AG04450 (cell line): Measurements from ENCODE around the gene IL20RB. TPM values are rescaled to one million over a fixed set of nuclear protein-coding genes. Genes with fewer than 3 reads are reported as not detected.
A peak's percentile ranks its signal among the peaks of the same experiment; 100 is the strongest.
"Not testable (repeated sequence)": the region's sequence is repeated elsewhere in the genome, so short reads cannot be mapped to it uniquely, and the experiment has no call there.

ENCODE experiments used
- CTCF ChIA-PET: fragments of 300-600, 350-600 bp; formaldehyde crosslinking; extraction: SDS; loops from one replicate; lab custom pipeline; 2022; ENCODE audit warnings: antibody characterized with exemption, inconsistent platforms; lab: Charles Lee
- POLR2A ChIA-PET: fragments of 350-600 bp; formaldehyde crosslinking; extraction: SDS; loops from one replicate; lab custom pipeline; 2021; ENCODE audit warnings: antibody characterized with exemption, inconsistent platforms; lab: Yijun Ruan, JAX
- DNase-seq: peaks from one replicate; pipeline ENCODE4 v3.0.0-alpha.2; 2011; ENCODE audit warnings: low read depth, low spot score
- H3K27ac ChIP-seq: one replicate; pipeline ENCODE4 v1.5.1; 2012; ENCODE audit warnings: low read depth, low read length, control low read depth
- H3K27me3 ChIP-seq: one replicate; pipeline ENCODE4 v1.6.0; 2012; ENCODE audit warnings: low read length; ENCODE audit not compliant: control insufficient read depth, insufficient read depth
- H3K4me3 ChIP-seq: 2 replicates; pipeline ENCODE4 v1.5.1; 2011; ENCODE audit warnings: mild to moderate bottlenecking, low read depth, low read length, control low read depth
- H3K9me3 ChIP-seq: 2 replicates; pipeline ENCODE4 v1.5.1; 2012; ENCODE audit warnings: low read length; ENCODE audit not compliant: control insufficient read depth, insufficient read depth
- polyA plus RNA-seq: library from polyadenylated mRNA; depleted of rRNA; stranded (reverse); fragments of >200 nt; gene quantifications from 2 replicates; pipeline ENCODE4 v1.2.3, GENCODE V29; 2011
- TF ChIP-seq, protein P1 (sequence below): IDR thresholded peaks from 2 replicates; pipeline ENCODE4 v1.5.1; 2011; ENCODE audit warnings: low read depth, low read length, control low read depth, inconsistent platforms

The IL20RB gene
- polyA plus RNA-seq, 1 experiment, result 2.1 TPM

DNA sequence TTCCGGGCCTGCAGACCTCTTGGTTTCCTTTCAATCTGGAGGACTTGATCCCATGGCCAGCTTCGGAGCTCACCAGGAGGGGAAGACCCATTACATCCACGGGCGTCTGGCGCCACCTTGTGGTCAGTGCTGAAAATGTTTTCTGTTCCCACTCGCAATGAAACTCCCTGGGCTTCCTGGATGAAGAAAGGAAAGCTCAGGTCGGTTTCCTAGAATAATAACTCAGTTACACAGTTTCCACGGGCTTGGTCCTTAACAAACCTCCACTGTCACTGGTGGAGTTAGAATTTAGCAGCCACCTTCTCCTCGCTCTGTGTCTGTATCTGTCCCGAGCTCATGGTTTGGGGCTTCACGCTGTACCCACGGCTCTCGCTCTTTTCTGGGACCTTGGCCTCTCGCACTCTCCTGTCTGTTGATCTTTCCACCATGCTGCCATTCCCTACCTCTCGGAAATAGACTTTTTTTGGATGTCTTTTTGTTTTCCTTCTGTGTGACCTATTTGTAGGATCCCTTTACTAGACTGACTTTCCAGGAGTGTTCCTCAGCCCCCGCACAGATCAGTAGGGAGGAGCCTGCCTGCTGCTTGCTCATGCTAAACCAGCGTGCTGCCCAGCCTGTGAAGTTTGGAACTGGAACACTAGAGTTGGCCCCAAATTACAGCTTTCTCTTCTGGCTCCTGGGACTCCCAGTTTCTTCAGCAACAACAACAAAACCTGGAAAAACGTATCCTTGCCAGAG, 56.3 kb downstream of the IL20RB start:
- peak overlapping the region; percentile 56 for H3K4me3 ChIP-seq
- H3K9me3 ChIP-seq, result no peaks in the 10 kb centered on the region
- no peaks in the 10 kb centered on the region for H3K27me3 ChIP-seq
- CTCF ChIA-PET, result interaction anchor here (0.5 to 4.2 kb wide), 101 partner anchors 9 to 968 kb away, joined by 3 to 159 read pairs (median 4); partner anchors contain the start of genes IL20RB, NCK1, PCCB and SLC35G2
- no peak overlapping the region for H3K27ac ChIP-seq
- peak; percentile 74 for DNase-seq
- POLR2A ChIA-PET, result interaction anchor here (0.6 to 1.1 kb wide), 5 partner anchors 152 to 708 kb away, joined by 3 to 24 read pairs (median 5); partner anchors contain the start of genes NCK1 and STAG1
- TF ChIP-seq, protein P1, sequence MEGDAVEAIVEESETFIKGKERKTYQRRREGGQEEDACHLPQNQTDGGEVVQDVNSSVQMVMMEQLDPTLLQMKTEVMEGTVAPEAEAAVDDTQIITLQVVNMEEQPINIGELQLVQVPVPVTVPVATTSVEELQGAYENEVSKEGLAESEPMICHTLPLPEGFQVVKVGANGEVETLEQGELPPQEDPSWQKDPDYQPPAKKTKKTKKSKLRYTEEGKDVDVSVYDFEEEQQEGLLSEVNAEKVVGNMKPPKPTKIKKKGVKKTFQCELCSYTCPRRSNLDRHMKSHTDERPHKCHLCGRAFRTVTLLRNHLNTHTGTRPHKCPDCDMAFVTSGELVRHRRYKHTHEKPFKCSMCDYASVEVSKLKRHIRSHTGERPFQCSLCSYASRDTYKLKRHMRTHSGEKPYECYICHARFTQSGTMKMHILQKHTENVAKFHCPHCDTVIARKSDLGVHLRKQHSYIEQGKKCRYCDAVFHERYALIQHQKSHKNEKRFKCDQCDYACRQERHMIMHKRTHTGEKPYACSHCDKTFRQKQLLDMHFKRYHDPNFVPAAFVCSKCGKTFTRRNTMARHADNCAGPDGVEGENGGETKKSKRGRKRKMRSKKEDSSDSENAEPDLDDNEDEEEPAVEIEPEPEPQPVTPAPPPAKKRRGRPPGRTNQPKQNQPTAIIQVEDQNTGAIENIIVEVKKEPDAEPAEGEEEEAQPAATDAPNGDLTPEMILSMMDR, result peak; percentile 79

DNA sequence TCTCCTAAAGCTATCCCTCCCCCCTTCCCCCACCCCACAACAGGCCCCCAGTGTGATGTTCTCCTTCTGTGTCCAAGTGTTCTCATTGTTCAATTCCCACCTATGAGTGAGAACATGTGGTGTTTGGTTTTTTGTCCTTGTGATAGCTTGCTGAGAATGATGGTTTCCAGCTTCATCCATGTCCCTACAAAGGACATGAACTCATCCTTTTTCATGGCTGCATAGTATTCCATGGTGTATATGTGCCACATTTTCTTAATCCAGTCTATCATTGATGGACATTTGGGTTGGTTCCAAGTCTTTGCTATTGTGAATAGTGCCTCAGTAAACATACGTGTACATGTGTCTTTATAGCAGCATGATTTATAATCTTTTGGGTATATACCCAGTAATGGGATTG, 59.5 kb downstream of the IL20RB start:
- CTCF ChIA-PET, H3K27me3 ChIP-seq: not testable (repeated sequence)

DNA sequence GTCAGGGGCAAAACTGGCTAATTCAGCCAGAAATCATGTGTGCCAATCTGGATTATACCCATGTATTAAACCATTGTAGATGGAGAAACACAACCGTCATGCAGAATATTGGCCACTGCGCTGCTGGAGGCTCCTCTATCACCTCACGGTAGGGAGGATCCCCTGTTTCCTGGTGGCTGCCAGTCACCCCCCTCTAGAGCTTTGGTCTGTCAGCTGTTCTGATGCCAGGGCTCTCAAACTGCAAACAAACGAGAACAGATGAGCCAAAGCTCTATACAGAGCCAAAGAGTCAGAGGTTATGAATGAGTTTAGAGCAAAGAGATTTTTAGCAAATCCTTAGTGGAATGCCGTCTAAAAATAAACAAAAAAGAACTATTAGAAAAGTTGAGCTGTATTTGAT, 62.5 kb downstream of the IL20RB start:
- H3K9me3 ChIP-seq, result no peaks in the 10 kb centered on the region
- POLR2A ChIA-PET, result interaction anchor here (0.9 kb wide), 1 partner anchor 824 kb away, joined by 5 read pairs; the partner anchor contains the start of gene MSL2
- peaks cover 2% of the 10 kb centered on the region for H3K27me3 ChIP-seq
- DNase-seq, result no peak
- H3K4me3 ChIP-seq, result no peak overlapping the region
- TF ChIP-seq, protein P1, result no peak
- no peak overlapping the region for H3K27ac ChIP-seq
- CTCF ChIA-PET, result interaction anchor here (1.0 to 3.5 kb wide), 3 partner anchors 12 to 268 kb away, joined by 3 to 20 read pairs (median 5); partner anchors contain the start of gene STAG1

More for the DNA sequence above, 59.5 kb downstream of the IL20RB start:
- POLR2A ChIA-PET, DNase-seq, H3K9me3 ChIP-seq, H3K4me3 ChIP-seq, H3K27ac ChIP-seq: not testable (repeated sequence)

DNA sequence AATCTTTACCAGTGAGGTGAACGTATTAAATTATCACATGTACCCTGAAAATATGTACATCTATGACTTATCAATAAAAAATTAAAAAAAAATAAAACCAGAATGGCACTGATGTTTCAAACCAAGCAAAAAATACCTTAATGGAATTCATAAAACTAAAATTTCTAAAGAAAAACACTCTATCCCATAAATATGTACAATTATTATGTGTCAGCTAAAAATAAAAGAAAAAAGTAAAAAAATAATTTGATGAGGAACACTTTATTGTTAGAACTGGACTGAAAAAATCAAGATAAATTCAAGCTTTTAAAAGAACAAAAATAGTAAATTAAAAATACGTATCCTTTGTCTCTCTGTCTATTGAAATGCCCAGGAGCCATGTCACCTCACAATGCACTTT, 63.1 kb downstream of the IL20RB start:
- Histone ChIP-seq H3K27ac (no peak overlapping the region), H3K4me3 (no peak overlapping the region), H3K9me3 (no peaks in the 10 kb centered on the region), H3K27me3 (peaks cover 5% of the 10 kb centered on the region)
- DNase-seq, result no peak
- ChIA-PET POLR2A (interaction anchor here (0.9 kb wide), 1 partner anchor 824 kb away, joined by 5 read pairs; the partner anchor contains the start of gene MSL2), CTCF (interaction anchor here (0.7 to 3.5 kb wide), 4 partner anchors 11 to 268 kb away, joined by 3 to 20 read pairs (median 4); partner anchors contain the start of gene STAG1)
- TF ChIP-seq, protein P1, result no peak

DNA sequence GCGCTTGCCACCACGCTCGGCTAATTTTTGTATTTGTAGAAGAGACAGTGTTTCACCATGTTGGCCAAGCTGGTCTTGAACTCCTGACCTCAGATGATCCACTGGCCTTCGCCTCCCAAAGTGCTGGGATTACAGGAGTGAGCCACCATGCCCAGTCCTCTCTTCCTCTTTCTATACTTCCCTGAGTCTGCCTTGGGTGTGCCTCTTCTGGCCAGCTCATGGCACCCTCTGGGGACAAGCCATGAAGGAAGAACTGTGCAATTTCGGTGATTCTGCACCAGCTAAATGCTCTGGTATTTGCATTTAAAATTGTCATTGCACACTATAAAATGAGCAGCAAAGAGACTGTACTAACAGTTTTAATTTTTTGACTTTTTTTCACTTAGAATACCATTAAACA, 66.6 kb downstream of the IL20RB start:
- DNase-seq, result no peak
- Histone ChIP-seq H3K27me3 (peaks cover 11% of the 10 kb centered on the region), H3K9me3 (no peaks in the 10 kb centered on the region), H3K27ac (no peak overlapping the region), H3K4me3 (no peak overlapping the region)
- TF ChIP-seq, protein P1, result no peak
- POLR2A ChIA-PET, result no interaction called here
- CTCF ChIA-PET, result interaction anchor here (0.9 kb wide), 1 partner anchor 8 kb away, joined by 7 read pairs; no protein-coding TSS in a partner anchor
